Inferior parietal cortex (tissue), 1 donor: ENCODE results near the gene ACTL7A.
"Not testable (repeated sequence)": the region's sequence is repeated elsewhere in the genome, so short reads cannot be mapped to it uniquely, and the experiment has no call there.

Experiments used
- DNase-seq: peaks from one replicate; pipeline ENCODE4 v3.0.0-alpha.2; 2016; ENCODE audit errors: extremely low spot score

Gene ACTL7A

GRCh38 chr9:108861997-108862396 is at the start of gene ACTL7A:
ACTL7A (plus strand) TSS chr9:108862266; CDS start chr9:108862323, 57 bp downstream.
- DNase-seq, result no peak

GRCh38 chr9:108812396-108813025 is 49.6 kb upstream of the ACTL7A start:
- no peak for DNase-seq

GRCh38 chr9:108813951-108814601 is 48.0 kb upstream of the ACTL7A start:
- DNase-seq, result peak; percentile 45

GRCh38 chr9:108815156-108815555 is 46.9 kb upstream of the ACTL7A start:
- no peak for DNase-seq

- no peak for DNase-seq
These were observed 46.0 kb upstream of the ACTL7A start for GRCh38 chr9:108816037-108816436.

- DNase-seq, result no peak
These were observed 38.2 kb upstream of the ACTL7A start for GRCh38 chr9:108823829-108824228.

GRCh38 chr9:108830272-108830671 is 31.8 kb upstream of the ACTL7A start:
- DNase-seq, result no peak

GRCh38 chr9:108831496-108832178 is 30.4 kb upstream of the ACTL7A start:
- no peak for DNase-seq

GRCh38 chr9:108832179-108832500 is 29.9 kb upstream of the ACTL7A start:
- DNase-seq, result no peak

- DNase-seq, result no peak
These were observed 27.0 kb upstream of the ACTL7A start for GRCh38 chr9:108834959-108835665.

GRCh38 chr9:108835831-108836230 is 26.2 kb upstream of the ACTL7A start:
- DNase-seq, result no peak

- no peak for DNase-seq
These were observed 25.7 kb upstream of the ACTL7A start for GRCh38 chr9:108836319-108836718.

- DNase-seq, result no peak
These were observed 25.3 kb upstream of the ACTL7A start for GRCh38 chr9:108836781-108837180.

- no peak for DNase-seq
These were observed 24.5 kb upstream of the ACTL7A start for GRCh38 chr9:108837530-108837929.

- DNase-seq, result no peak
These were observed 24.0 kb upstream of the ACTL7A start for GRCh38 chr9:108838017-108838416.

- DNase-seq, result not testable (repeated sequence)
These were observed 22.5 kb upstream of the ACTL7A start for GRCh38 chr9:108839561-108839960.

GRCh38 chr9:108842610-108843295 is 19.3 kb upstream of the ACTL7A start:
- no peak for DNase-seq

- no peak for DNase-seq
These were observed 17.7 kb upstream of the ACTL7A start for GRCh38 chr9:108844391-108844790.

GRCh38 chr9:108844856-108845255 is 17.2 kb upstream of the ACTL7A start:
- DNase-seq, result no peak

- no peak for DNase-seq
These were observed 16.6 kb upstream of the ACTL7A start for GRCh38 chr9:108845507-108845906.

GRCh38 chr9:108845947-108846346 is 16.1 kb upstream of the ACTL7A start:
- DNase-seq, result no peak

- not testable (repeated sequence) for DNase-seq
These were observed 13.8 kb upstream of the ACTL7A start for GRCh38 chr9:108848296-108848695.
